Fibroblast of peridontal ligament (primary cell): ENCODE data around the gene IL17RE.
"Not testable (repeated sequence)": the region's sequence is repeated elsewhere in the genome, so short reads cannot be mapped to it uniquely, and the experiment has no call there.

Experiments
- DNase-seq: peaks from one replicate; pipeline ENCODE4 v3.0.0-alpha.2; 2010; ENCODE audit errors: extremely low read depth

IL17RE gene

DNA sequence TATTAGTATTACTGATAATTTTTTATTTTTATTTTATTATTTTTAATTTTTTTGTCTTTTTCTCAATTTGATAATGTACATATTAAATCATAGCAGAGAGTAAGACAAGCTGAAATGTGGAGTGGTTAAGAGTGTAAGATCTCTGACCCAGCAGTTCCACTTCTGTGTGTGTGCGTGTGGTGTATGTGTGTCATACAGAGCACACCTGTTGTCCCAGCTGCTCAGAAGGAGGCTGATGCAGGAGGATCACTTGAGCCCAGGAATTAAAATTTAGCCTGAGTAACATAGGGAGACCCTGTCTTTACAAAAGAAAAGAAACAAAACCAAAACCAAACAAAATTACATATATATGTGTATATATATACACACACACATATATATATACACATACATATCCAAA lies 21.2 kb upstream of the IL17RE start:
- no peak for DNase-seq

DNA sequence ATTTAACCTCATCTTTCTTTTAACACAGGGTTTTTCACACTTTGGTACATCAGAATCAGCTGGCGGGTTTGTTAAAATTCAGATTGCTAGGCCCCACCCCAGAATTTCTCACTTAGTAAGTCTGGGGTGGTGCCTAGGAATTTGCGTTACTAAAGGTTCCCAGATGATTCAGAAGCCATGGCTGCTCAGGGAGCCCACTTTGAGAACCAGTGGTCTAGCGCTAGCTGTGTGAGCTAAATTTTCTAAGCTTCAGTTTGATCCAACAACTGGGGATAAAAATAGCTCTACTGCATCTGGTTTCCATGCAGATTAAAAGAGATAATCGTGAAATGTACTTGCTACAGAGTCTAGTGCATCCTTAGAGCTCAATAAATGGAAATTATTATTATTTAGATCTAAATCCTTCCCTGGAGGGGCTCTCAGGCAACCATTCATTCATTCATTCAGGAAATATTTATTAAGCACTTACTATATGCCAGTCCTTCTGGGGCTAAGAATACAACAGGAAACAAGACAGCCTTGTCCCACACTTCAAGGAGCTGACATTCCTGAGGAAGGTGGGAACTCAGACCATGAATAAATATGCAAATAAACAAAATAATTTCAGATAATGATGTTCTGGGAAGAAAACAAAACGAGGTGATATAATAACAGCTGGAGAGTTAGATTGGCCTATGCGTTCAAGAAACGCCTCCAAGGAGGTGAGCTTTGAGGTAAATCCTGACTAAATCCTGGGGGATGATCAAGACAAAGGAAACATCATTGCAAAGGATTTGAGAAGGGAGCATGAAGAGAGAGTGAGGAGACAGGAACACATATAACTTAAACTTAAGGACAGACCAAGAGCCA lies 18.7 kb upstream of the IL17RE start:
- DNase-seq, result peak; percentile 31

GRCh38 chr3:9884555-9885165 lies 18.0 kb upstream of the IL17RE start:
- peak; percentile 67 for DNase-seq

- no peak for DNase-seq
Measured at GRCh38 chr3:9886328-9886727, 16.3 kb upstream of the IL17RE start.

- no peak for DNase-seq
Measured at GRCh38 chr3:9887480-9887879, 15.2 kb upstream of the IL17RE start.

- DNase-seq, result no peak
Measured at GRCh38 chr3:9888540-9888939, 14.1 kb upstream of the IL17RE start.

DNA sequence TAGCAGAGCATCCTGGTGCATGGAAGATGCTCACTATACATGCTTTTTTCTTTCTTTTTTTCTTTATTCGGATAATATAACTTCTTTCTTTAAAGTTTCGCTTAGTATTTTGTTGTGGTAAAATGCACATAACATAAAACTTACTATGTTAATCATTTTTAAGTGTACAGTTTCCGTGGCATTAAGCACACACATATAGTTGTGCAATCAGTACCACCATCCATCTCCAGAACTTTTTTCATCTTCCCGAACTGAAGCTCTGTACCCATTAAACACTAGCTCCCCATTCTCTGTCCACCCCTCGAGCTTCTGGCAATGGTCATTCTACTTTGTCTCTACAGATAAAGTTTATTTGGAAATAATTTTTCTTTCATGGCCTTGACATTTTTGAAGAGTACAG lies 13.2 kb upstream of the IL17RE start:
- no peak for DNase-seq

- peak; percentile 87 for DNase-seq
Measured at GRCh38 chr3:9890249-9891071, 12.2 kb upstream of the IL17RE start, which contains the start of gene JAGN1. JAGN1 (plus strand) TSS chr3:9890610; CDS start chr3:9890723, 113 bp downstream.

- no peak for DNase-seq
Measured at GRCh38 chr3:9891072-9891622, 11.5 kb upstream of the IL17RE start.

- no peak for DNase-seq
Measured at GRCh38 chr3:9893739-9894138, 8.9 kb upstream of the IL17RE start.

GRCh38 chr3:9895715-9896114 lies 6.9 kb upstream of the IL17RE start:
- not testable (repeated sequence) for DNase-seq

GRCh38 chr3:9896755-9897407 lies 5.8 kb upstream of the IL17RE start:
- not testable (repeated sequence) for DNase-seq

GRCh38 chr3:9897408-9898372 lies 5.0 kb upstream of the IL17RE start:
- no peak for DNase-seq

- no peak for DNase-seq
Measured at GRCh38 chr3:9898467-9899241, 4.0 kb upstream of the IL17RE start.

GRCh38 chr3:9899289-9899791 lies 3.3 kb upstream of the IL17RE start:
- DNase-seq, result no peak

GRCh38 chr3:9900965-9901415 lies 1.7 kb upstream of the IL17RE start:
- not testable (repeated sequence) for DNase-seq

GRCh38 chr3:9901967-9902366 lies 681 bp upstream of the IL17RE start:
- no peak for DNase-seq

DNA sequence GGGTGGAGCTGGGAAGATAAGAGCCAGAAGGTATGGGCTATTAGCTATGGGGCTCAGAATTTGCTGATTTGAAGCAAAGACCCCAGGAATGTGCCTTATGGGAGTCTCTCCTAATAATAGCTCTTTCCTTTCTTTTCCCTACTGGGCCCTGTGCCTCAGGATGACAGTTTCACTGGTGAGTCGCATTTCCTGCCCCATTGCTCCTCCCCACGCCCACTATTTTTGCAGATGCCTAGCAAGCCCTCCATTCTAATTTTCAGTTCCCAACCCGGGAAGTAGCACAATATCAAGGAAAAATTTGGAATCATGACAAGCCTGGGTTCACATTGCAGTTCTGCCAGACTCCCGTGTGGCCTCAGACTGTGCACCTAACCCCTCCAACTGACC lies 583 bp downstream of the IL17RE start:
- no peak for DNase-seq

DNA sequence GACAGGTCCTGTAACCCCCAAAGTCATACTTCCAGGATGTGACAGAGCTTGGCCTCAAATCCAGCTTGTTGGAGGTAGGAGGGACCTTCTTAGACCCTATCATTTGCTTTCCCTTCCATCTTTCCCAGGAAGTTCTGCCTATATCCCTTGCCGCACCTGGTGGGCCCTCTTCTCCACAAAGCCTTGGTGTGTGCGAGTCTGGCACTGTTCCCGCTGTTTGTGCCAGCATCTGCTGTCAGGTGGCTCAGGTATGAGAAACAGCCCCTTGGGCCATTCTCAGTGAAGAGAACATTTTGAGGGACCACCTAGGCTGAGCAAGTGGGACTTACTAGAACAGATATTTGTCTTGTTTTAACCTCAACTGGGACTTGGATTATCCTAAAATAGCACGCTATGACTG lies 1.3 kb downstream of the IL17RE start:
- no peak for DNase-seq
